Activated T-helper 2 cell treated with anti-CD3 and anti-CD28 coated beads, Interferon-gamma antibody, Interleukin-2, Interleukin-4, amounts not matched to agents 10 μg/mL and 5 μg/mL and 100 μg/mL, durations not matched to agents 14 hours and 24 hours and 36 hours (primary cell): Measurements from ENCODE around the gene UCK2. TPM values are rescaled to one million over a fixed set of nuclear protein-coding genes. Genes with fewer than 3 reads are reported as not detected.

Experiments used
- DNase-seq: peaks from one replicate; pipeline ENCODE4 v3.0.0; 2021; ENCODE audit warnings: low spot score
- H3K27ac Mint-ChIP-seq: one replicate; pipeline ENCODE4 v1.8.0; 2021; ENCODE audit warnings: mixed read lengths
- H3K27me3 Mint-ChIP-seq: one replicate; pipeline ENCODE4 v1.8.0; 2021; ENCODE audit warnings: low read depth, mixed read lengths
- H3K36me3 Mint-ChIP-seq: one replicate; pipeline ENCODE4 v1.8.0; 2021; ENCODE audit warnings: low read depth, mixed read lengths
- H3K4me1 Mint-ChIP-seq: one replicate; pipeline ENCODE4 v1.8.0; 2021; ENCODE audit warnings: low read depth, mixed read lengths
- H3K4me3 Mint-ChIP-seq: one replicate; pipeline ENCODE4 v1.8.0; 2021; ENCODE audit warnings: low read depth, mild to moderate bottlenecking, moderate library complexity, mixed read lengths
- H3K9me3 Mint-ChIP-seq: one replicate; pipeline ENCODE4 v1.8.0; 2021; ENCODE audit warnings: mixed read lengths
- intact Hi-C: fragments of 100-400 bp; cut with micrococcal nuclease; formaldehyde crosslinking; loops from one replicate; pipeline ENCODE4 v1.15.1; 2023
- total RNA-seq: library from RNA; stranded (reverse); gene quantifications from 2 replicates; pipeline ENCODE4 v1.2.3, GENCODE V29; 2022

The UCK2 gene
- total RNA-seq, 1 donor from 2014 or later: 94.3 TPM

- Mint-ChIP-seq H3K9me3 (peaks cover 13% of the 10 kb centered on the region), H3K27me3 (no peaks in the 10 kb centered on the region), H3K36me3 (peaks cover 40% of the 10 kb centered on the region), H3K4me3 (no peak overlapping the region), H3K27ac (no peak overlapping the region), H3K4me1 (peaks cover 73% of the 10 kb centered on the region)
- intact Hi-C loops: loop anchor here (2.0 kb wide), 1 partner anchor 53 kb away; the partner anchor contains the start of gene UCK2
- DNase-seq: no peak
These were observed 52.5 kb downstream of the UCK2 start for GRCh38 chr1:165879946-165880345.

GRCh38 chr1:165880993-165881392, 53.6 kb downstream of the UCK2 start:
- Mint-ChIP-seq H3K4me1 (peaks cover 69% of the 10 kb centered on the region), H3K4me3 (no peak overlapping the region), H3K9me3 (peaks cover 13% of the 10 kb centered on the region), H3K36me3 (peaks cover 37% of the 10 kb centered on the region), H3K27me3 (no peaks in the 10 kb centered on the region), H3K27ac (no peak overlapping the region)
- DNase-seq: no peak
- intact Hi-C loops: no loop called here

- Mint-ChIP-seq H3K27ac (no peak overlapping the region), H3K36me3 (peaks cover 25% of the 10 kb centered on the region), H3K27me3 (no peaks in the 10 kb centered on the region), H3K4me1 (peaks cover 76% of the 10 kb centered on the region), H3K4me3 (no peak overlapping the region), H3K9me3 (peaks cover 9% of the 10 kb centered on the region)
- intact Hi-C loops: no loop called here
- DNase-seq: no peak
These were observed 54.9 kb downstream of the UCK2 start for GRCh38 chr1:165882168-165882837.

- DNase-seq: no peak
- intact Hi-C loops: no loop called here
- Mint-ChIP-seq H3K4me3 (no peak overlapping the region), H3K36me3 (peaks cover 17% of the 10 kb centered on the region), H3K27ac (no peak overlapping the region), H3K4me1 (peaks cover 71% of the 10 kb centered on the region), H3K27me3 (no peaks in the 10 kb centered on the region), H3K9me3 (peaks cover 1% of the 10 kb centered on the region)
These were observed 55.6 kb downstream of the UCK2 start for GRCh38 chr1:165883056-165883455.

- Mint-ChIP-seq H3K27ac (no peak overlapping the region), H3K36me3 (peaks cover 9% of the 10 kb centered on the region), H3K4me1 (peaks cover 62% of the 10 kb centered on the region), H3K27me3 (no peaks in the 10 kb centered on the region), H3K4me3 (no peak overlapping the region), H3K9me3 (no peaks in the 10 kb centered on the region)
- DNase-seq: no peak
- intact Hi-C loops: no loop called here
These were observed 56.7 kb downstream of the UCK2 start for GRCh38 chr1:165884009-165884689.

GRCh38 chr1:165884690-165885304, 57.4 kb downstream of the UCK2 start:
- intact Hi-C loops: no loop called here
- DNase-seq: no peak
- Mint-ChIP-seq H3K36me3 (peaks cover 4% of the 10 kb centered on the region), H3K27ac (no peak overlapping the region), H3K4me1 (peaks cover 57% of the 10 kb centered on the region), H3K4me3 (no peak overlapping the region), H3K27me3 (no peaks in the 10 kb centered on the region), H3K9me3 (no peaks in the 10 kb centered on the region)

GRCh38 chr1:165885305-165885694, 57.9 kb downstream of the UCK2 start:
- H3K4me1 Mint-ChIP-seq: peaks cover 52% of the 10 kb centered on the region
- no peaks in the 10 kb centered on the region for H3K27me3 Mint-ChIP-seq
- no peak overlapping the region for H3K4me3 Mint-ChIP-seq
- peaks cover 7% of the 10 kb centered on the region for H3K36me3 Mint-ChIP-seq
- H3K9me3 Mint-ChIP-seq: no peaks in the 10 kb centered on the region
- intact Hi-C loops: no loop called here
- no peak overlapping the region for H3K27ac Mint-ChIP-seq
- no peak for DNase-seq

GRCh38 chr1:165886193-165886592, 58.8 kb downstream of the UCK2 start:
- Mint-ChIP-seq H3K4me3 (no peak overlapping the region), H3K36me3 (peaks cover 15% of the 10 kb centered on the region), H3K4me1 (peaks cover 48% of the 10 kb centered on the region), H3K9me3 (no peaks in the 10 kb centered on the region), H3K27ac (no peak overlapping the region), H3K27me3 (no peaks in the 10 kb centered on the region)
- intact Hi-C loops: no loop called here
- DNase-seq: no peak

GRCh38 chr1:165886983-165887382, 59.6 kb downstream of the UCK2 start:
- no peaks in the 10 kb centered on the region for H3K27me3 Mint-ChIP-seq
- H3K27ac Mint-ChIP-seq: no peak overlapping the region
- no peaks in the 10 kb centered on the region for H3K9me3 Mint-ChIP-seq
- intact Hi-C loops: no loop called here
- H3K36me3 Mint-ChIP-seq: peaks cover 22% of the 10 kb centered on the region
- no peak for DNase-seq
- H3K4me3 Mint-ChIP-seq: no peak overlapping the region
- peaks cover 43% of the 10 kb centered on the region for H3K4me1 Mint-ChIP-seq

- Mint-ChIP-seq H3K27me3 (no peaks in the 10 kb centered on the region), H3K27ac (no peak overlapping the region), H3K9me3 (no peaks in the 10 kb centered on the region), H3K4me3 (no peak overlapping the region), H3K4me1 (peaks cover 35% of the 10 kb centered on the region), H3K36me3 (peaks cover 26% of the 10 kb centered on the region)
- intact Hi-C loops: no loop called here
- DNase-seq: no peak
These were observed 60.6 kb downstream of the UCK2 start for GRCh38 chr1:165887877-165888551.

GRCh38 chr1:165888552-165888920, 61.1 kb downstream of the UCK2 start:
- H3K27ac Mint-ChIP-seq: no peak overlapping the region
- H3K9me3 Mint-ChIP-seq: no peaks in the 10 kb centered on the region
- peaks cover 32% of the 10 kb centered on the region for H3K36me3 Mint-ChIP-seq
- no peak overlapping the region for H3K4me3 Mint-ChIP-seq
- no peak for DNase-seq
- intact Hi-C loops: no loop called here
- H3K4me1 Mint-ChIP-seq: peaks cover 30% of the 10 kb centered on the region
- no peaks in the 10 kb centered on the region for H3K27me3 Mint-ChIP-seq

- intact Hi-C loops: no loop called here
- Mint-ChIP-seq H3K27ac (no peak overlapping the region), H3K4me3 (no peak overlapping the region), H3K9me3 (no peaks in the 10 kb centered on the region), H3K27me3 (no peaks in the 10 kb centered on the region), H3K4me1 (peaks cover 17% of the 10 kb centered on the region), H3K36me3 (peaks cover 44% of the 10 kb centered on the region)
- no peak for DNase-seq
These were observed 63.3 kb downstream of the UCK2 start for GRCh38 chr1:165890684-165891083.
